GM12865 (cell line): ENCODE measurements around the gene KRTCAP2.

Experiments
- DNase-seq: peaks from one replicate; pipeline ENCODE4 v3.0.0; 2010; ENCODE audit warnings: low read depth
- H3K4me3 ChIP-seq: 2 replicates; pipeline ENCODE4 v1.5.1; 2011; ENCODE audit warnings: mild to moderate bottlenecking, low read depth, low read length, control low read depth
- CTCF ChIP-seq: IDR thresholded peaks from 2 replicates; pipeline ENCODE4 v1.5.1; 2011; ENCODE audit warnings: low read length, control low read depth, low read depth, inconsistent platforms; ENCODE audit not compliant: insufficient read depth; ENCODE audit errors: missing control alignments

The KRTCAP2 gene

GRCh38 chr1:155124503-155125463, 48.3 kb downstream of the KRTCAP2 start:
- DNase-seq, result no peak
- no peak overlapping the region for H3K4me3 ChIP-seq
- no peak for TF ChIP-seq CTCF

- no peak for TF ChIP-seq CTCF
- no peak overlapping the region for H3K4me3 ChIP-seq
- no peak for DNase-seq
Observed at GRCh38 chr1:155123801-155124200, 49.3 kb downstream of the KRTCAP2 start.

- DNase-seq, result no peak
- no peak for TF ChIP-seq CTCF
- no peak overlapping the region for H3K4me3 ChIP-seq
Observed at GRCh38 chr1:155122308-155122707, 50.8 kb downstream of the KRTCAP2 start.

- no peak overlapping the region for H3K4me3 ChIP-seq
- DNase-seq, result no peak
- no peak for TF ChIP-seq CTCF
Observed at GRCh38 chr1:155121249-155121648, 51.9 kb downstream of the KRTCAP2 start.

GRCh38 chr1:155120253-155120652, 52.9 kb downstream of the KRTCAP2 start:
- TF ChIP-seq CTCF, result no peak
- no peak for DNase-seq
- no peak overlapping the region for H3K4me3 ChIP-seq
